ENCODE results near the gene DIDO1.

- TF ChIP-seq POLR2A (IDR thresholded peaks at IDR 0.05) (no peak), CTCF (IDR thresholded peaks at IDR 0.05) (no peak)
Observed at GRCh38 chr20:62901891-62902290, 24.4 kb downstream of the DIDO1 start.
